Sigmoid colon (tissue), 3 donors: ENCODE results near the gene PARP6.

Source experiments
- CTCF ChIP-seq, 4 experiments: fragments of 450-650 bp in 3 of 4; fragments of 200-600 bp in 1 of 4; IDR thresholded peaks; one replicate each; pipeline ENCODE4 v1.5.1; 2016 to 2019; ENCODE audit warnings: antibody characterized with exemption in 4 of 4, mild to moderate bottlenecking in 3 of 4, moderate library complexity in 2 of 4
- POLR2A ChIP-seq, 2 donors: fragments of 450-650 bp; IDR thresholded peaks; one replicate each; pipeline ENCODE4 v1.6.1; 2016; ENCODE audit warnings: antibody characterized with exemption in 2 of 2, mild to moderate bottlenecking in 2 of 2, moderate library complexity in 2 of 2

- TF ChIP-seq CTCF (IDR thresholded peaks at IDR 0.05) (no peak), POLR2A (IDR thresholded peaks at IDR 0.05) (no peak)
Measured at GRCh38 chr15:72285402-72285801, 13.0 kb upstream of the PARP6 start.
